ENCODE measurements around the gene SV2C. TPM values are rescaled to one million over a fixed set of nuclear protein-coding genes. Genes with fewer than 3 reads are reported as not detected.
"Not testable (repeated sequence)": the region's sequence is repeated elsewhere in the genome, so short reads cannot be mapped to it uniquely, and the experiment has no call there.

The SV2C gene
- total RNA-seq, 1 donor from 2014 or later: 0.20 TPM

DNA sequence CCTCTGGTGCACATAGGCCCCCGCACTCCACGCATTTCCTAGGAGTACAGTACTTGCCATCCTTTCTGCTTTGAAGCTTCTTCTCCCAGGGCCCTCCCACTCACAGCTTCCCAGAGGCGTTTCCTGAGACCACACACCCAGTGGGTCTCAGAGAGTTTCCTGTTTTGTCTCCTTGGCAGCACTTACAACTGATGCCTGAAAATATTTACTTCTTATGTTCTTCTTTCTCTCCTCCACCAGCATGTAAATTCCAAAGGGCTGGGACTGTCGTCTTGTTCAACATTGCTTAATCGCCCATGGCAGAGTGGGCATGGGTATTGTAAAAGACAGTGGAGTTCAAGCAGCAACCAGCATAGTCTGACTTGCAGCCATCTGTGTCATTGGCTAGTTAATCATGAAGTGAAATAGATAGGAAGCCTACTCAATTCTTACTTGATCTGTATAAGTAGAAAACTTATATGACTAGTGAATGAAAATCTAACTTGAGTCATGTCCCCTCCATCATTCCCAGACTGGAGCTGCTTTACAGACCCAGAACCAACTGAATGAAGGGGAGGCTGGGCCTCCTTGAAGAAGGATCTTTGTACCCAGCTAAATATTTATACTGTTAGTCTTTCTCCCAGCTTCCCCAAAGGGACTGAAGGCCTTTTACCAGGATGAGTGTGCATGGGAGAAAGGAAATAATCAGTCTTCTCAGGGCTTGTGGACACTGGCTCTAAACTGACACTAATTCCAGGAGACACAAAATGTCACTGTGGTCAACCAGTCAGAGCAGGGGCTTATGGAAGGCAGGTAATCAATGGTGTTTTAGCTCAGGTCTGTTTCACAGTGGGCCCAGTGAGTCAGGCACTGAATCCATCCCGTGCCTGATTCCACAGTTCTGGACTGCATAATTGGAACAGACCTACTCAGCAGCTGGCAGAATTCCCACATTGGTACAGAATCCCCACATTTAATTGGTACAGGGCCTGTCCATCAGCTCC, 116.4 kb downstream of the SV2C start:
- no peak for DNase-seq (ENCODE audit: low spot score)

GRCh38 chr5:76202182-76202581, 119.0 kb downstream of the SV2C start:
- no peak for DNase-seq (ENCODE audit: low spot score)

- no peak for DNase-seq (ENCODE audit: low spot score)
Measured at GRCh38 chr5:76204191-76204590, 121.0 kb downstream of the SV2C start.

DNA sequence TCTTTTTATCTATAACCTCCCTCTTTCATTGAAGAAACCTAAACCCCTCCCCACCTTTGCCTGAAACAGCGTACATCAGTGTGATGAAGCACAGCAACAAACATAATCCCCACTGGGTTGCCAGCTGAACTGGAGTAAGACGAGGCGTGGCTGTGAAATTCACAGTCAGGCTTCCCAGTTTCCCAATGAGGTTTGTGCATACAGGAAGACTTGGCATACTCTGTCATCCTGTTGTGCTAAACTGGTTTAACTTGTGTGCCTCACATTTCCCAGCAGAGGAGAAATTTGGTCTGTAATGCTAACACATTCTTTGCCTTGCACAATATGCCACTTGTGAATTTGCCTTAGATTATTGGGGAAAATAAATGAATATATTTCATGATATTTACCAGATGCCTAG, 121.5 kb downstream of the SV2C start:
- no peak for DNase-seq (ENCODE audit: low spot score)

DNA sequence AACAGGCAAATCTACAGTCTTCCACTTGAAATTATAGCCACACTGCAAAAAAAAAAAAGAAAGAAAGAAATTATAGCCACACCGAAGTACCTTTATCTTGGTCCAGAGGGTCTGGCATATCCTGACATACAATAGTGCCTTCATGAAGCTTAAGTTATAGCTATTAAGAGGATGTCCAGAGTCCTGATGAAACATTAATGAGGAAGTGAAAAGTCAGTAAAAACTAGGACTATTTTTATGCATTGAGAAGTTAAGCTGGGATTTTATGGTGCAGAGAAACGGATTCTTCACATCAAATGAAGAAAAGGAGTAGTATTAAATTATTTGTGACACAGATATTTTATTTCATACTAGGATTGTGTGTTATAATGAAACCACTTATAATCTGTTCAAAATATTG, 123.9 kb downstream of the SV2C start:
- no peak for DNase-seq (ENCODE audit: low spot score)

DNA sequence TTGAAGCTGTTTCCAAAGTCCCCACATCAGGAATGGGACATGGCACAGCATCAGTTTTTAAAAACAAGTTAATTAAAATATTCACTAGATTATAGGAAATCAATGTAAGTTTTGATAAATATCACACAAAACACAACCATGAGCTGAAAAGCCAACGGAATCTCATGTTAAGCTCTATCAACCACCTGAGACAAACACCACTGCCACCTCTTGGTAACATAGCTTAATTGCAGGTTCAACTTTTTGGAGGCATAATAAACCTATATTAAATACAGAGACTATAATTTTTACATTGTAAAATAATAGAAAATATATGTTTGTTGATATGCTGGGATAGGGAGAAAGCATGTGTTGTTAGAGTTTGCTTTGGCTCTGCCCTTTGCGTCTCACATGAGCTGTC, 126.1 kb downstream of the SV2C start:
- DNase-seq (ENCODE audit: low spot score): no peak

DNA sequence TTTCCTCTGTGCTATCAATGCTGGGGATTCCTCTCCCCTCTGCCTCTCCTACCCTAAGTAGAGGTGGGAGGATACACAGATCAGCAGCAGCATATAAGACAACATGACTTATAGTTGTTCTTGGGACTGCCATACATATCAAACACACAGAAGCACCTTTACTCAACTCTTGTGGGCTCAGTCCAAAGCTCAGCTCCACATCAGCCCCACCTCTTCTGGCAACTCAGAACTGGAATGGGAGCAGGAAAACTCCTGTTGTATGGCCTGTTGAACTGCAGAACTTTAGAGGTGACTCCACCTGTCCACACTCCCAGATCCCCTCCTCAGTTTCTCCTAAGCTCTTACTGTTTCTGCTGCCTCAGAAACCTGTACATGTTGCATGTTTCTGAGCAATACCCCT, 127.8 kb downstream of the SV2C start:
- DNase-seq (ENCODE audit: low spot score): no peak

DNA sequence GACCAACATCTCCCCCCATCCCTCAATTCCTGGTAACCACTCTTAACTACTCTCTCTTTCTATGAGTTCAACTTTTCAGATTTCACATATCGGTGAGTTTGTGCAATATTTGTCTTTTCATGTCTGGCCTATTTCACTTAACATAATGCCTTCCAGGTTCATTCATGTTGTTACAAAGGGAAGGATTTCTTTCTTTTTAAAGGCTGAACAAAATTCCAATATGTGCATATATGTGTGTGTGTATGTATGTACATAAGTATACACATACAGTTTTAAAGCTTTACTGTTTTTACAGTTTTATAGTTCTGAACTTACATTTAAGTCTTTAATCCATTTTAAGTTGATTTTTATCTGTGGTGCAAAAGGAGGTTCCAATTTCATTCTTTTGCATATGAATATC, 130.7 kb downstream of the SV2C start:
- DNase-seq (ENCODE audit: low spot score): no peak

- no peak for DNase-seq (ENCODE audit: low spot score)
Measured at GRCh38 chr5:76216748-76217147, 133.6 kb downstream of the SV2C start.

DNA sequence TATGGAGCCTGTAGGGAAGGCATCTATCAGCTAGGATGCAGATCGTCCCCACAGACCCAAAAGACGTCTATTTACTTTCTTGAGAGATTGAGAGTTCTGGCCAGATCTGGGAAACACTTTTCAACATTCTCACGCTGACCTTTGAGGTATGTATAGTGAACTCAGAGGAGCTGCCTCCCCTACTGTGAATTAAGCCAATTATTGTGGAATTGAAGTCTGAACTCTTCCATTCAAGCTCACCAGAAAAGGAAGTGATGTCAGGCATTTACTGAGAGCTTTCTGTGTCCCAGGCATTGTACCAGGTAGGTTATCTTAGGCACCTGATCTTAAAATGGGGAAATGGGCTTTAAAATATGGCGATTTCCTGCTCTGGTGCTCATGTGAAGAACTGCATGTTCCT, 136.5 kb downstream of the SV2C start:
- no peak for DNase-seq (ENCODE audit: low spot score)

DNA sequence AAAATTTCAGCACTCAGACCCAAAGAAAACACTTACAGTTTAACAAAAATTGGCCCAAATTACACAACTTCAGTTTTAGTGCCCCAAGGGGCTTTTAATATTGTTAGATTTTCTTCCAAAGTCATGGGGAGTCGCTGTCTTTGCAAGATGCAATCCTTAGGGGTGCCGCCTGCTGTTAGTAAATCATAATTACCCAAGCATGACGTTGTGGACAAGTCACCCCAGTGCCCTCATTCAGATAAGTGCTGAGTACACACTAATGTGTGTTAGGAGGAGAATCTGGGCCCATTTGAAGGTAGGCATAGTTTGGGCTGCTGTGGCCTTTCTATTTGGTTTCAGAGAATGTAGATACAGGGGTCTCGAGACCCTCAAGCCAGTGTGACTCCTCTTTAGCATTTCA, 138.1 kb downstream of the SV2C start:
- DNase-seq (ENCODE audit: low spot score): no peak

DNA sequence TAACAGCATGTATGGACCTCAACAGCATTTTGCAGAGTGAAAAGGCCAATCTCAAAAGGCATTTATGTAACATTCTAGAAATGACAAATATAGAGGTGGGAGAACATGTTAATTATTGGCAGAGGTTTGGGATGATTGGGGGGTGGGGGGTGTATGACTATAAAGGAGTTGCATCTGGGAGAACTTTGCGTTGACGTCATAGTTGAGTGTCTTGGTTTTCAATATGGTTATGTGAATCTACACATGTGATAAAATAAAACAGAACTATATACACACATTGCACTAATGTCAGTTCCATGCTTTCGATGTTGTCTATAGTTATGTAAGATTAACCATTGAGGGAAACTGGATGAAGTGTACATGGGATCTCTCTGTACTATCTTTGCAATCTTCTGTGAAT, 139.1 kb downstream of the SV2C start:
- no peak for DNase-seq (ENCODE audit: low spot score)

GRCh38 chr5:76223696-76224095, 140.5 kb downstream of the SV2C start:
- no peak for DNase-seq (ENCODE audit: low spot score)

GRCh38 chr5:76224898-76225297, 141.7 kb downstream of the SV2C start:
- DNase-seq (ENCODE audit: low spot score): no peak

- no peak for DNase-seq (ENCODE audit: low spot score)
Measured at GRCh38 chr5:76225336-76225735, 142.2 kb downstream of the SV2C start.

DNA sequence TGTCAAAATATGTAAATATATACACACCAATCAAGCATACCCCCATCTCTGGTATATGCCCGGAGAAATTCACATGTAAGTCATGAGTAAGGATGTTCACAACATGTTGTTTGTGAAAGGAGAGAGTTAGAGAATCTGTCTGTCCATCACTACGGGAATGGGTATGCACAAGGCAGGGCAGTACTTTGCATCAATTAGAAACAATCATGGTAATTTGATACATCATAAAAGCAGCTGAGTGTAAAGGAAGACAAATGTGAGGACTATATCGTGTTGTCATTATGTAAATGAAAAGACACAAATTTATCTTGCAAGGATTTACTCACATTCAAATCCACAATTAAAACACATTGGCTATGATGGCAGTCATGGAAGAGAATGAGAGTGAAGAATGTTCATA, 146.7 kb downstream of the SV2C start:
- DNase-seq (ENCODE audit: low spot score): no peak

DNA sequence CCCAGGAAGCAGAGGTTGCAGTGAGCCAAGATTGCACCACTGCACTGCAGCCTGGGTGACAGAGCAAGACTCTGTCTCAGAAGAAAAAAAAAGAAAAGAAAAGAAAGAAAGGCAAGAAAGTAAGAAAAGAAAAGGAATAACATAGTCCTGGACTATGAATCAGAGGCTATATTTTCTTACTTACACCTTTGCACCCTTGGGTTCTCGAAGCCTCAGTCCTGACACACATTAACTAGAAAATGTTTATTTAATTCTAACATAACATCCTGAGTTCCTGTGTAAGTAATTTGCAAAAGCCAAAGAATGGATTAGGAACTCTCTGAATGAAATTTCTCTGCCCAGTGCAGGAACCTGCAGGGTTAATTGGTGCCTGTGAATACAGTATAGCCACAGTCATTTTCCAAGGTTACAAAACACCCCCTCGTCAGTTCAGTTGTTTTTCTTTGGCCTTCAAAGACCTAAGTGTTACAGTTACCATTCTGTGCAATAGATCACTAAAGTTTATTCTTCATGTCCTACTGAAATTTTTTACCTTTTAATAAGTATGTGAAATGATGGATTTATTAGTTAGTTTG, 147.6 kb downstream of the SV2C start:
- DNase-seq (ENCODE audit: low spot score): no peak

- no peak for DNase-seq (ENCODE audit: low spot score)
Measured at GRCh38 chr5:76234665-76235064, 151.5 kb downstream of the SV2C start.

DNA sequence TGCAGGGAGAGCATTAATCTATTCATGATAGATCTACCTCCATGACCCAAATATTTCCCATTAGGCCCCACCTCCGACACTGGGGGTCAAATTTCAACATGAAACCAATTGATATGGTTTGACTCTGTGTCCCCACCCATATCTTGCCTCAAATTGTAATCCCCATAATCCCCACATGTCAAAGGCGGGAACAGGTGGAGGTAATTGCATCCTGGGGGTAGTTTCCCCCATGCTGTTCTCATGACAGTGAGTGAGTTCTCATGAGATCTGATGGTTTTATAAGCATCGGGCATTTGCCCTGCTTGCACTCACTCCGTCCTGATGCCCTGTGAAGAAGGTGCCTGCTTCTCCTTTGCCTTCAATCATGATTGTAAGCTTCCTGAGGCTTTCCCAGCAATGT, 153.5 kb downstream of the SV2C start:
- DNase-seq (ENCODE audit: low spot score): no peak

GRCh38 chr5:76240336-76240735, 157.2 kb downstream of the SV2C start:
- DNase-seq (ENCODE audit: low spot score): no peak

- DNase-seq (ENCODE audit: low spot score): not testable (repeated sequence)
Measured at GRCh38 chr5:76242155-76242554, 159.0 kb downstream of the SV2C start.

- DNase-seq (ENCODE audit: low spot score): no peak
Measured at GRCh38 chr5:76245590-76245989, 162.4 kb downstream of the SV2C start.

DNA sequence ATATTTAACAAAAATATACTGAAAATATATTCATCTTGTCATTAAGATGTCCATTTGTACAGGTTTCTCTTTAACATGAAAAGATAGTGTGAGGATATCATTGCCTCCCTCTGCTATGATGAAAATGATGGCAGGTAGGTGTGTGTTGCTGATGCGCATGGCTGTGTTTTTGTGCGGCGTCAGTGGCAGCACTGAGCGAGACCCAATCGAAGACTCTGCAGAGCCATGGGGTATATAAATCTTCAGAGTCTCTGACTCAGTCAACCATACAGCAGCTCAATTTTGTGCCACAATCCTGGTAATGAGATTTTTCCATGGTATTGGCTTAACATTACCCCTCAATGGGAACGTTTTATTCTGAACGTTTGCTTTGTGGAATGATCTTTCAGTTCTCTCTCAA, 166.4 kb downstream of the SV2C start:
- no peak for DNase-seq (ENCODE audit: low spot score)
